ENCODE results near the gene ITPK1. TPM values are rescaled to one million over a fixed set of nuclear protein-coding genes. Genes with fewer than 3 reads are reported as not detected.

The ITPK1 gene
- total and polyA plus RNA-seq, 10 of the 15 experiments (the other 5 are each of a cell fraction or from before 2014, with no cell fraction given) = 1.3 to 73.2 (median 27.0) TPM

GRCh38 chr14:93064411-93065271 lies 51.1 kb downstream of the ITPK1 start (continued):
- TF ChIP-seq ZNF687 (IDR thresholded peaks at IDR 0.05) = peak; percentile 47; the same call in 1 of the 2 replicates
- peak in 1 of 2 experiments; percentile 10; a peak in 1 of 4 replicates for TF ChIP-seq EP300 (IDR thresholded peaks at IDR 0.05; ENCODE audit: borderline replicate concordance in 1 of 2, control insufficient read depth in 1 of 2, low read depth in 2 of 2, low read length in 2 of 2)
- 0 out of 4 replicates have a peak, but pooled peaks of 1 of the 2 experiments have one; percentile 7 for TF ChIP-seq SRF (IDR thresholded peaks at IDR 0.05; ENCODE audit: low read depth in 2 of 2, low read length in 2 of 2)
- TF ChIP-seq DPF2 (IDR thresholded peaks at IDR 0.05) = 0 out of 2 replicates have a peak, but pooled peaks have one; percentile 16
- TF ChIP-seq CBX3 (IDR thresholded peaks at IDR 0.05; ENCODE audit: borderline replicate concordance, low read depth) = no peak
- TF ChIP-seq PKNOX1 (IDR thresholded peaks at IDR 0.05) = peak; percentile 41; the same call in 1 of the 2 replicates
- 0 out of 2 replicates have a peak, but pooled peaks have one; percentile 18 for TF ChIP-seq MTA2 (IDR thresholded peaks at IDR 0.05; ENCODE audit: low read depth)
- peak; percentile 66 for TF ChIP-seq NR2C1 (IDR thresholded peaks at IDR 0.05)
- TF ChIP-seq EGR1 (IDR thresholded peaks at IDR 0.05; ENCODE audit: borderline replicate concordance in 1 of 2, low read depth in 2 of 2, low read length in 2 of 2) = no peak
- TF ChIP-seq RCOR1 (conservative IDR thresholded peaks at IDR 0.05; ENCODE audit: low read depth, low read length) = no peak
- TF ChIP-seq MYC (IDR thresholded peaks at IDR 0.05; ENCODE audit: insufficient read depth, insufficient read length, insufficient replicate concordance, low read length, severe bottlenecking) = no peak
- no peak for TF ChIP-seq CHD1 (IDR thresholded peaks at IDR 0.05; ENCODE audit: low read depth, low read length)
- TF ChIP-seq IRF3 (IDR thresholded peaks at IDR 0.05) = no peak
- peak; percentile 24; the same call in 1 of the 2 replicates for TF ChIP-seq RELB (IDR thresholded peaks at IDR 0.05; ENCODE audit: low read depth)

Measured in GM12878 (cell line).